HepG2 (cell line): ENCODE data around the gene ANKZF1. TPM values are rescaled to one million over a fixed set of nuclear protein-coding genes. Genes with fewer than 3 reads are reported as not detected.
A peak's percentile ranks its signal among the peaks of the same experiment; 100 is the strongest.

Experiments used
- AGO1 ChIP-seq: fragments of 200-400 bp; formaldehyde crosslinking; IDR thresholded peaks from 2 replicates; pipeline ENCODE4 v1.6.1; 2017; ENCODE audit warnings: mild to moderate bottlenecking, low read depth, low read length, moderate library complexity; ENCODE audit not compliant: poor library complexity, severe bottlenecking
- CENPT ChIP-seq: sonication (generic); formaldehyde crosslinking; IDR thresholded peaks from 2 replicates; pipeline ENCODE4 v1.8.0; 2022; ENCODE audit warnings: low read depth, mild to moderate bottlenecking, moderate library complexity, missing genetic modification reagents
- DRAP1 ChIP-seq: IDR thresholded peaks from 2 replicates; pipeline ENCODE4 v1.6.1; 2016; ENCODE audit warnings: missing genetic modification reagents, missing compliant biosample characterization
- EED ChIP-seq: sonication (generic); formaldehyde crosslinking; IDR thresholded peaks from 2 replicates; pipeline ENCODE4 v1.5.0; 2020; ENCODE audit warnings: mild to moderate bottlenecking, missing genetic modification reagents
- ETV6 ChIP-seq: sonication (generic); formaldehyde crosslinking; conservative IDR thresholded peaks from 2 replicates; pipeline ENCODE4 v1.4.0; 2020; ENCODE audit warnings: missing genetic modification reagents
- GLI4 ChIP-seq: sonication (generic); formaldehyde crosslinking; IDR thresholded peaks from 2 replicates; pipeline ENCODE4 v1.5.1; 2020; ENCODE audit warnings: missing genetic modification reagents, mild to moderate bottlenecking, moderate library complexity, borderline replicate concordance
- NFIB ChIP-seq: sonication (generic); formaldehyde crosslinking; IDR thresholded peaks from 2 replicates; pipeline ENCODE4 v1.9.0; 2021; ENCODE audit warnings: missing genetic modification reagents, mild to moderate bottlenecking, borderline replicate concordance
- PCBP2 ChIP-seq: fragments of 200-400 bp; formaldehyde crosslinking; optimal IDR thresholded peaks from 2 replicates; pipeline ENCODE3; 2018; ENCODE audit warnings: low read length, low read depth; ENCODE audit not compliant: poor library complexity, severe bottlenecking
- PHF20 ChIP-seq: sonication (generic); formaldehyde crosslinking; IDR thresholded peaks from 2 replicates; pipeline ENCODE4 v1.5.0; 2020; ENCODE audit warnings: mild to moderate bottlenecking, missing genetic modification reagents
- RORA ChIP-seq: sonication (generic); formaldehyde crosslinking; IDR thresholded peaks from 2 replicates; pipeline ENCODE4 v1.5.0; 2020; ENCODE audit warnings: mild to moderate bottlenecking, missing genetic modification reagents, moderate library complexity
- TCF12 ChIP-seq, 2 experiments: fragments of 450-650 bp in 1 of 2; sonication (generic) in 1 of 2; formaldehyde crosslinking in 1 of 2; IDR thresholded peaks; 2 replicates each; pipeline versions ENCODE4 v1.6.1 to v1.8.0; 2017 to 2022; ENCODE audit warnings: antibody characterized with exemption in 1 of 2, mild to moderate bottlenecking in 1 of 2, missing genetic modification reagents in 1 of 2, moderate library complexity in 1 of 2
- YEATS4 ChIP-seq: sonication (generic); formaldehyde crosslinking; IDR thresholded peaks from 2 replicates; pipeline ENCODE4 v1.4.0; 2020; ENCODE audit warnings: missing genetic modification reagents, borderline replicate concordance
- ZNF512 ChIP-seq: sonication (generic); formaldehyde crosslinking; IDR thresholded peaks from 2 replicates; pipeline ENCODE4 v1.4.0; 2020; ENCODE audit warnings: mild to moderate bottlenecking, missing genetic modification reagents
- polyA plus RNA-seq, 8 experiments: library from polyadenylated mRNA; depleted of rRNA in 3 of 8; stranded (reverse) in 7 of 8; unstranded in 1 of 8; fragments of >200 nt; fragmentation: Illumina TruSeq in 4 of 8; extraction: Trizol in 4 of 8; gene quantifications; 2 replicates each; pipeline versions ENCODE4 v1.2.1 to v1.2.3, GENCODE V29; 2011 to 2016; ENCODE audit warnings: low read depth in 4 of 8, missing spikeins in 1 of 8, mixed read lengths in 1 of 8; ENCODE audit not compliant: insufficient read depth in 1 of 8
- total RNA-seq, 5 experiments: library from RNA; depleted of rRNA; stranded (reverse); fragments of >200 nt; fragmentation: Illumina TruSeq; extraction: Trizol; gene quantifications; 2 replicates each; pipeline ENCODE4 v1.2.3, GENCODE V29; 2016; ENCODE audit warnings: low read depth in 1 of 5
- TF ChIP-seq, protein P1 (sequence below): sonication (generic); formaldehyde crosslinking; IDR thresholded peaks from 2 replicates; pipeline ENCODE4 v1.4.0; 2020; ENCODE audit warnings: missing genetic modification reagents
- TF ChIP-seq, protein P2 (sequence below): sonication (generic); formaldehyde crosslinking; IDR thresholded peaks from 2 replicates; pipeline ENCODE4 v1.4.0; 2020; ENCODE audit warnings: missing genetic modification reagents
- TF ChIP-seq, protein P3 (sequence below): sonication (generic); formaldehyde crosslinking; IDR thresholded peaks from 2 replicates; pipeline ENCODE4 v1.8.0; 2022; ENCODE audit warnings: low read depth, missing genetic modification reagents

The ANKZF1 gene
- total and polyA plus RNA-seq, 2 of the 13 experiments (the other 11 are each of a cell fraction or from before 2014, with no cell fraction given): 25.3 to 128 TPM

DNA sequence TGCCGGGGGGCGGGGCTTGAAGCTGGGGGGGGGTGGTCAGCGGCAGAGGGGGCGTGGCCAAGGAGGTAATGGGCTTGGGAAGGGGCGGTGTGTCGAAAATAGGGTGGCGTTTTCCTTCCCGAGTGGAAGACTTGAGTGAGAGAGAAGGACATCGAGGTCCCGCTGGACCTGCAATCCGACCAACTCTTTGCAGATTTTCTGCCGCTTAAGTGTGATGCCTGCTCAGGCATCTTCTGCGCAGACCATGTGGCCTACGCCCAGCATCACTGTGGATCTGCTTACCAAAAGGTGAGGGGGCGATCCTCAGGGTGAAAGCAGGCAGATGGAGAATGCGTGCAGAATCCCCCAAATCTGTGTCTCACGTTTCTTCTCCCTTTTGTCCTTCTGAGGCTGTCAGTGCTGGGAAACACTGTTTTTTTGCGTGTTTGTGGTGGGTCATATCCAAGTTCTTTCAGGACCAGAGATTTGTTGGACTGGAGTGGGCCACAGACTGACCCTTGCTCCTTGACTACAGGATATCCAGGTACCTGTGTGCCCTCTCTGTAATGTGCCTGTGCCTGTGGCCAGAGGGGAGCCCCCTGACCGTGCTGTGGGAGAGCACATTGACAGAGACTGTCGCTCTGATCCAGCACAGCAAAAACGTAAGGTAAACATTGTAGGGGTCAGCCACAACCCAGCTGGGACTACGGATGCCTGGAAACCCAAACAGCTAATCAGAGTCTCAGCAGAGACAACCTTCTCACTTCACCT is 22.3 kb upstream of the ANKZF1 start (continued):
- TF ChIP-seq PCBP2 (no peak), TCF12 (IDR thresholded peaks at IDR 0.05) (no peak), TCF12 (CRISPR knock-in tag; IDR thresholded peaks at IDR 0.05) (no peak), ETV6 (CRISPR knock-in tag) (no peak), EED (CRISPR knock-in tag) (peak; percentile 13; the same call in 1 of the 2 replicates), AGO1 (no peak), CENPT (CRISPR knock-in tag) (no peak), DRAP1 (CRISPR knock-in tag) (no peak; the same call in 1 of the 2 replicates), YEATS4 (CRISPR knock-in tag) (no peak; the same call in 1 of the 2 replicates), RORA (no peak), NFIB (CRISPR knock-in tag) (no peak), ZNF512 (no peak), PHF20 (CRISPR knock-in tag) (no peak), GLI4 (CRISPR knock-in tag) (no peak)
- TF ChIP-seq, protein P1, sequence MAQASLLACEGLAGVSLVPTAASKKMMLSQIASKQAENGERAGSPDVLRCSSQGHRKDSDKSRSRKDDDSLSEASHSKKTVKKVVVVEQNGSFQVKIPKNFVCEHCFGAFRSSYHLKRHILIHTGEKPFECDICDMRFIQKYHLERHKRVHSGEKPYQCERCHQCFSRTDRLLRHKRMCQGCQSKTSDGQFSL: peak; percentile 84; the same call in 1 of the 2 replicates
- TF ChIP-seq, protein P2, sequence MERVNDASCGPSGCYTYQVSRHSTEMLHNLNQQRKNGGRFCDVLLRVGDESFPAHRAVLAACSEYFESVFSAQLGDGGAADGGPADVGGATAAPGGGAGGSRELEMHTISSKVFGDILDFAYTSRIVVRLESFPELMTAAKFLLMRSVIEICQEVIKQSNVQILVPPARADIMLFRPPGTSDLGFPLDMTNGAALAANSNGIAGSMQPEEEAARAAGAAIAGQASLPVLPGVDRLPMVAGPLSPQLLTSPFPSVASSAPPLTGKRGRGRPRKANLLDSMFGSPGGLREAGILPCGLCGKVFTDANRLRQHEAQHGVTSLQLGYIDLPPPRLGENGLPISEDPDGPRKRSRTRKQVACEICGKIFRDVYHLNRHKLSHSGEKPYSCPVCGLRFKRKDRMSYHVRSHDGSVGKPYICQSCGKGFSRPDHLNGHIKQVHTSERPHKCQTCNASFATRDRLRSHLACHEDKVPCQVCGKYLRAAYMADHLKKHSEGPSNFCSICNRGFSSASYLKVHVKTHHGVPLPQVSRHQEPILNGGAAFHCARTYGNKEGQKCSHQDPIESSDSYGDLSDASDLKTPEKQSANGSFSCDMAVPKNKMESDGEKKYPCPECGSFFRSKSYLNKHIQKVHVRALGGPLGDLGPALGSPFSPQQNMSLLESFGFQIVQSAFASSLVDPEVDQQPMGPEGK (CRISPR knock-in tag): no peak
- TF ChIP-seq, protein P3, sequence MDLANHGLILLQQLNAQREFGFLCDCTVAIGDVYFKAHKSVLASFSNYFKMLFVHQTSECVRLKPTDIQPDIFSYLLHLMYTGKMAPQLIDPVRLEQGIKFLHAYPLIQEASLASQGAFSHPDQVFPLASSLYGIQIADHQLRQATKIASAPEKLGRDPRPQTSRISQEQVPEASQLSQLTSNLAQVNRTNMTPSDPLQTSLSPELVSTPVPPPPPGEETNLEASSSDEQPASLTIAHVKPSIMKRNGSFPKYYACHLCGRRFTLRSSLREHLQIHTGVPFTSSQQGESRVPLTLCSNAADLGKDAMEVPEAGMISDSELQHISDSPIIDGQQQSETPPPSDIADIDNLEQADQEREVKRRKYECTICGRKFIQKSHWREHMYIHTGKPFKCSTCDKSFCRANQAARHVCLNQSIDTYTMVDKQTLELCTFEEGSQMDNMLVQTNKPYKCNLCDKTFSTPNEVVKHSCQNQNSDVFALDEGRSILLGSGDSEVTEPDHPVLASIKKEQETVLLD: no peak
